Upper lobe of right lung (tissue), 1 donor: ENCODE measurements around the gene UTP4. TPM values are rescaled to one million over a fixed set of nuclear protein-coding genes. Genes with fewer than 3 reads are reported as not detected.

Experiments used
- ATAC-seq: fragments of 200-7000 bp; cut with Tn5 transposase; one replicate; pipeline ENCODE4 v1.9.1; 2020; ENCODE audit warnings: mild to moderate bottlenecking, moderate library complexity
- DNase-seq: peaks from one replicate; pipeline ENCODE4 v3.0.0-alpha.2; 2020
- H3K27ac ChIP-seq: fragments of 200-600 bp; one replicate; pipeline ENCODE4 v1.8.0; 2022
- H3K27me3 ChIP-seq: fragments of 200-600 bp; one replicate; pipeline ENCODE4 v1.8.0; 2022; ENCODE audit warnings: mild to moderate bottlenecking
- H3K36me3 ChIP-seq: fragments of 200-600 bp; one replicate; pipeline ENCODE4 v1.8.0; 2022
- H3K4me1 ChIP-seq: fragments of 200-600 bp; one replicate; pipeline ENCODE4 v1.8.0; 2022
- H3K4me3 ChIP-seq: fragments of 200-600 bp; one replicate; pipeline ENCODE4 v1.8.0; 2022; ENCODE audit warnings: mild to moderate bottlenecking
- H3K9me3 ChIP-seq: fragments of 200-600 bp; one replicate; pipeline ENCODE4 v1.8.0; 2022
- CTCF ChIP-seq: fragments of 200-600 bp; IDR thresholded peaks from one replicate; pipeline ENCODE4 v1.8.0; 2022; ENCODE audit warnings: antibody characterized with exemption
- intact Hi-C: fragments of 100-400 bp; cut with DNase I; formaldehyde crosslinking; loops from one replicate; pipeline ENCODE4 v1.11.0; 2022
- total RNA-seq: library from RNA; stranded (reverse); fragmentation: NEBNext Ultra II Directional; extraction: Animal tissue kit (Norgen Biotek cat#: 25700); gene quantifications from one replicate; pipeline ENCODE4 v1.2.1, GENCODE V29; 2021
- donor health status: DM: no; HTN: yes; CAD: no; lungs with severe emphysema.

Gene UTP4
- total RNA-seq, 1 donor from 2014 or later = 36.5 TPM

DNA sequence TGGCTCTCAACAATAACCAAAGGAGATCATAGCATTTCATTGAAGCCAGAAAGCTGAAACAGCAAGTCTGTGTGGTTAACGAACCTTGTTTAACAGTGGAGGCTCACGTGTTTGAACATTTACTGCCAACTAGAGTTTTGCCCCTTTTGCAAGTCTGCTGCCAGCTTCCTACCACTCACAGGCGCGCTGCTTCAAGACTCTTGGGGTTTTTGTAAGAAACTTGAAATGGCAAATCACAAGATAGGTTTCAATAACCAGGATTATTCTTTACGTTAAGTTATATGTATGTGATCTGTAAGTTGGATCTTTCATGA is 55.7 kb downstream of the UTP4 start:
- Histone ChIP-seq H3K27me3 (no peaks in the 10 kb centered on the region), H3K27ac (peak overlapping the region; percentile 89), H3K36me3 (no peaks in the 10 kb centered on the region), H3K4me1 (peaks cover 27% of the 10 kb centered on the region), H3K4me3 (peak overlapping the region; percentile 78), H3K9me3 (no peaks in the 10 kb centered on the region)
- no peak for TF ChIP-seq CTCF
- DNase-seq = no peak
- no peak for ATAC-seq
- intact Hi-C loops = no loop called here

GRCh38 chr16:69188716-69189115 is 56.3 kb downstream of the UTP4 start:
- Histone ChIP-seq H3K4me1 (peaks cover 29% of the 10 kb centered on the region), H3K27me3 (no peaks in the 10 kb centered on the region), H3K36me3 (no peaks in the 10 kb centered on the region), H3K4me3 (peak overlapping the region; percentile 78), H3K9me3 (no peaks in the 10 kb centered on the region), H3K27ac (peak overlapping the region; percentile 89)
- ATAC-seq (no peak), DNase-seq (no peak)
- intact Hi-C loops = no loop called here
- TF ChIP-seq CTCF = no peak

- Histone ChIP-seq H3K27ac (no peak overlapping the region), H3K9me3 (no peaks in the 10 kb centered on the region), H3K4me1 (peaks cover 43% of the 10 kb centered on the region), H3K36me3 (no peaks in the 10 kb centered on the region), H3K4me3 (no peak overlapping the region), H3K27me3 (no peaks in the 10 kb centered on the region)
- DNase-seq (no peak), ATAC-seq (no peak)
- intact Hi-C loops = no loop called here
- TF ChIP-seq CTCF = no peak
These were observed 57.7 kb downstream of the UTP4 start for GRCh38 chr16:69190046-69190588.

DNA sequence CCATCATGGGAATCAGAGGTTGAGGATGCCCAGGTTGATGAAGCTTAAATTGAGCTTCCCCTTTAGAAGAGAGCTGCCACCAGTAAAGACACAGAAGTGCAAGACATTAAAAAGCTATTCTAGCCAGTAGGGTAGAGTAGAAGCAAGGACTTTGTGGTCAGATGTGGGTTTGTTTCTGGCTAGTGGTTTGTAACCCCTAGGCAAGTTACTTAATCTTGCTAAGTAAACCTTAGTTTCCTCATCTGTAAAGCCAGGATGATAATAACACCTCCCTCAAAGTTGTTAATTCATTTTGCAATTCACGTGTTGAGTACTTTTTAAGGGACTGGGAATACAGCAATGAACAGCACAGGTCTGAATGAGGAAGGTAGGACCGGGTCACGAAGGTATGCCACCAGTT is 58.1 kb downstream of the UTP4 start:
- Histone ChIP-seq H3K27me3 (no peaks in the 10 kb centered on the region), H3K4me3 (no peak overlapping the region), H3K9me3 (no peaks in the 10 kb centered on the region), H3K4me1 (peaks cover 46% of the 10 kb centered on the region), H3K36me3 (no peaks in the 10 kb centered on the region), H3K27ac (no peak overlapping the region)
- no peak for ATAC-seq
- intact Hi-C loops = no loop called here
- TF ChIP-seq CTCF = no peak
- no peak for DNase-seq

GRCh38 chr16:69191136-69191535 is 58.7 kb downstream of the UTP4 start:
- no peak overlapping the region for H3K27ac ChIP-seq

More at GRCh38 chr16:69191136-69191535, 58.7 kb downstream of the UTP4 start:
- H3K9me3 ChIP-seq = no peaks in the 10 kb centered on the region
- ATAC-seq (no peak), DNase-seq (no peak)
- intact Hi-C loops = no loop called here
- no peaks in the 10 kb centered on the region for H3K27me3 ChIP-seq
- no peaks in the 10 kb centered on the region for H3K36me3 ChIP-seq
- H3K4me1 ChIP-seq = peaks cover 44% of the 10 kb centered on the region
- no peak overlapping the region for H3K4me3 ChIP-seq
- no peak for TF ChIP-seq CTCF
